ENCODE results near the gene CASP8AP2.
"Not testable (repeated sequence)": the region's sequence is repeated elsewhere in the genome, so short reads cannot be mapped to it uniquely, and the experiment has no call there.

The CASP8AP2 gene

DNA sequence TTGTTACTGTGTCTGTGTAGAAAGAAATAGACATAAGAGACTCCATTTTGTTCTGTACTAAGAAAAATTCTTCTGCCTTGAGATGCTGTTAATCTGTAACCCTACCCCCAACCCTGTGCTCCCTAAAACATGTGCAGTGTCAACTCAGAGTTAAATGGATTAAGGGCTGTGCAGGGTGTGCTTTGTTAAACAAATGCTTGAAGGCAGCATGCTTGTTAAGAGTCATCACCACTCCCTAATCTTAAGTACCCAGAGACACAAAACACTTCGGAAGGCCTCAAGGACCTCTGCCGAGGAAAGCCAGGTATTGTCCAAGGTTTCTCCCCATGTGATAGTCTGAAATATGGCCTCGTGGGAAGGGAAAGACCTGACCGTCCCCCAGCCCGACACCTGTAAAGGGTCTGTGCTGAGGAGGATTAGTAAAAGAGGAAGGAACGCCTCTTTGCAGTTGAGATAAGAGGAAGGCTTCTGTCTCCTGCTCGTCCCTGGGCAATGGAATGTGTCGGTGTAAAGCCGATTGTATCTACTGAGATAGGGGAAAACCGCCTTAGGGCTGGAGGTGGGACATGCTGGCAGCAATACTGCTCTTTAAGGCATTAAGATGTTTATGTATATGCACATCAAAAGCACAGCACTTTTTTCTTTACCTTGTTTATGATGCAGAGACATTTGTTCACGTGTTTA is 61.3 kb downstream of the CASP8AP2 start:
- DNase-seq: not testable (repeated sequence)

DNA sequence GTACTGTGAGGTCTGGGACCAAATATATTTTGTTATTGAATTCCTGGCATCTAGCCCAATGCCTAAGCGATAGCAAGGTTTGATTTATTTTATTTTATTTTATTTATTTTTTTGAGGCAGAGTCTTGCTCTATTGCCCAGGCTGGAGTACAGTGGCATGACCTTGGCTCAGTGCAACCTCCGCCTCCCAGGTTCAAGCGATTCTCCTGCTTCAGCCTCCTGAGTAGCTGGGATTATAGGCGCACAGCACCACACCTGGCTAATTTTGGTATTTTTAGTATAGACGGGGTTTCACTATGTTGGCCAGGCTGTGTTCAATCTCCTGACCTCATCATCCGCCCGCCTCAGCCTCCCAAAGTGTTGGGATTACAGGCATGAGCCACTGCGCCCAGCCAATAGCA is 62.9 kb downstream of the CASP8AP2 start:
- not testable (repeated sequence) for DNase-seq

DNA sequence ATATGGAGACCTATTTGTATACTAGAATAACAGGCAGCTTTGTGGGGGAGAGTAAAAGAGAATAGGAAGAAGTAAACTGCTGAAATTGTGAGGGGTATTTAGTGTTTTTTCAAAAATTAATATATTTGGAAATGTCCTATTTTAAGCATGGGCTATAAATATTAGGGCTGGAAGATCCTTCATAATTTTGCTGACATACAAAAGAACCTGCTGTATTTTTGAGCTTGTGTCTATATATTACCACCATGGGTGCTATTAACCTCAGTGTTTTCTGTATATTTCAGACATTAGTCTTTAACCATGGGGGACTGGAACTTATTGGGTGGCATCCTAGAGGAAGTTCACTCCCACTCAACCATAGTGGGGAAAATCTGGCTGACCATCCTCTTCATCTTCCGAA is 64.5 kb downstream of the CASP8AP2 start, which contains the start of gene GJA10:
Gene GJA10 (plus strand): TSS at position 301 of the 400 bp plus-strand sequence. CDS start 0 bp downstream, at position 301.
- no peak for DNase-seq

DNA sequence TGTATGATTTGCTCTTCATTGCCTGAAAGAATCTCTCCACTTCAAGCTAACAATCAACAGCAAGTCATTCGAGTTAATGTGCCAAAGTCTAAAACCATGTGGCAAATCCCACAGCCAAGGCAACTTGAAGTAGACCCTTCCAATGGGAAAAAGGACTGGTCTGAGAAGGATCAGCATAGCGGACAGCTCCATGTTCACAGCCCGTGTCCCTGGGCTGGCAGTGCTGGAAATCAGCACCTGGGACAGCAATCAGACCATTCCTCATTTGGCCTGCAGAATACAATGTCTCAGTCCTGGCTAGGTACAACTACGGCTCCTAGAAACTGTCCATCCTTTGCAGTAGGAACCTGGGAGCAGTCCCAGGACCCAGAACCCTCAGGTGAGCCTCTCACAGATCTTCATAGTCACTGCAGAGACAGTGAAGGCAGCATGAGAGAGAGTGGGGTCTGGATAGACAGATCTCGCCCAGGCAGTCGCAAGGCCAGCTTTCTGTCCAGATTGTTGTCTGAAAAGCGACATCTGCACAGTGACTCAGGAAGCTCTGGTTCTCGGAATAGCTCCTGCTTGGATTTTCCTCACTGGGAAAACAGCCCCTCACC is 65.7 kb downstream of the CASP8AP2 start:
- peak; percentile 17 for DNase-seq

DNA sequence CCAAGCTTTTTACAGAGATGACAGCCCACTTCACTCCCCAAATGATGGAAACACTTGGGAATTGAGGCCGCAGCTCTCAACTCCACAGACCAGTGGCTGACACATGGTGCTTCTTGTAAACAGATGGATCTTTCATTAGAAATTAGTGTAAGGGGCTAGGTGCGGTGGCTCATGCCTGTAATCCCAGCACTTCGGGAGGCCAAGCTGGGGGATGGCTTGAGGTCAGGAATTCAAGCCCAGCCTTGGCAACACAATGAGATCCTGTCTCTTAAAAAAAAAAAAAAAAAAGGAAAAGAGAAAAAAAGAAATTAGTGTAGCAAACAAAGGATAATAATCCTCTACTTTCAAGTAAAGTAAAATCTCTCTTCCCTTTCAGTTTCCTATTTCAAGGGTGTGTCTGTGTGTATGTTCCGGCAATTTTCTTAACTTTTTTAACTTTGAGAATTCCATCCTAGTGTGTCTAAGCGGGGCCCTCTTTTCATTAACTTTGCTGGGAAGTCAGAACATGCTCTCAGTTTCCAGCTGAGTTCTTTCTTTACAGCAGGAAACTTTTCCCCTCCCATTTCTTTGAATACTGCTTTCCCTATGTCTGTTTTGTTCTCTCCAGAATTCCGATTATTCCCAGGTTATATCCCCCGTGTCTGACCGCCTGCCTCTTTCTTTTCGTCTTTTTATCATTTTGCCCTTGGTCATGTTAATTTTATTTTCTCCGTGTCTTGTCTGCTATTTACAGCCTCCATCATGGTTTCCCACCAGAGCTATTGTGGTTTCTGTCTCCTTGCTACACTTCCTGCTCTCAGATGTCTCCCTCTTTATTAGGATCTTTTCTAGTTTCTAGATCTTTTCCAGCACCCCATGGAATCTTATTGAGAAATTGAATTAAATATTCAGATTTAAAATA is 80.6 kb downstream of the CASP8AP2 start:
- DNase-seq: not testable (repeated sequence)

DNA sequence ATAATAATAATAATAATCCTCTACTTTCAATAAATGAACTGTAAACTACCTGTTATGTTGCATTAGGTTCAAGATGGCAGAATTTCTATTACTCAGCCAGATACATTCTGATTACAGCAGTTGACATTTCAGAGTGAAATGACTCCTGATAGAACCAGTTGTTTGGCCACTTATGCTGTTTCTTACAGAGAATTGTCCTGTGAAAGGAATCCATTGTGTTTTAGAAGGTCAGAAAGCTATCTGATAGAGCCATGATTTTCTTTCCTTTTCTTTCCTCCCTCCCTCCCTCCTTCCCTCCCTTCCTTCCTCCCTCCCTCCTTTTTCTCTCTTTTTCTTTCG is 81.2 kb downstream of the CASP8AP2 start:
- no peak for DNase-seq

DNA sequence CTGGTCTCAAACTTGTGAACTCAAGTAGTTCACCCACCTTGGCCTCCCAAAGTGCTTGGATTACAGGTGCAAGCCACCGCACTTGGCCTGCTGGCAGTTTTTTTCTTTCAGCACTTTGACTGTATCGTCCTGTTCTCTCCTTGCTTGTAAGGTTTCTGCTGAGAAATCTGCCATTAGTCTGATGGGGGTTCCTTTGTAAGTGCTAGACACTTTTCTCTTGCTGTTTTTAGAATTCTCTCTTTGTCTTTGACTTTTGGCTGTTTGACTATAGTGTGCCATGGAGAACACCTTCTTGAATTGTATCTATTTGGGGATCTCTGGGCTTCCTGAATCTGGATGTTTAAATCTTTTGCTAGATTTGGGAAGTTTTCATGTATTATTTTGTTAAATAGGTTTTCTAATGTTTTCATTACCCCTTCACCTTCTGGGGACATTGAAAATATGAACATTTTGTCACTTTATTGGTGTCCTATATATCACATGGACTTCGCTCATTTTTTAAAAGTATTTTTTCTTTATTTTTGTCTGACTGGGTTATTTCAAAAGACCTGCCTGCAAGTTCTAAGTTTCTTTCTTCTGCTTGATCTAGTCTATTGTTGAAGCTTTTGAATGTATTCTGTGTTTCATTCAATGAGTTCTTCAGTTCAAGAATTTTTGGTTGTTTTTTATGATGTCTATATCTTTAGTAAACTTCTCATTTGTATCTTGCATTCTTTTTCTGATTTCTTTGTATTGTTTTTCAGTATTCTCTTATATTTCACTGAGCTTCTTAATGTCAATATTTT is 86.6 kb downstream of the CASP8AP2 start:
- no peak for DNase-seq

DNA sequence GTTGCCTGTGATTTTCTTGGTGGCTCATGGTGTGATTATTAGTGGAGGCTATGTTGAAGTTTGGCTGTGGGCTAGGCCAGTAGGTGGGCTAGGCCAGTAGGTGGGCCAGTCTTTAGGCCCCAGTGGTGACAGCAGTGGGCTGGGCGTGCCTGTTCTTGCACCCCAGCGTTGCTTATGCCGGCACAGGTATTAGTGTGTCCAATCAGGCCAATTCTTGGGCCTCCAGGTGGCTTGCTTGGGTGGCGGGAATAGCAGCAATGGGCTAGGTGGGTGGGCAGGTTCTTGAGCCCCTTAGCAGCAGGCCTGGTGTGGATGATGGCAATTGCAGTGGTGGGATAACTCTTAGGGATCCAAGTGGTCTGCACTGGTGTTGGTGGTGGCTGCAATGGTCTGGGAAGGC is 87.5 kb downstream of the CASP8AP2 start:
- DNase-seq: no peak

DNA sequence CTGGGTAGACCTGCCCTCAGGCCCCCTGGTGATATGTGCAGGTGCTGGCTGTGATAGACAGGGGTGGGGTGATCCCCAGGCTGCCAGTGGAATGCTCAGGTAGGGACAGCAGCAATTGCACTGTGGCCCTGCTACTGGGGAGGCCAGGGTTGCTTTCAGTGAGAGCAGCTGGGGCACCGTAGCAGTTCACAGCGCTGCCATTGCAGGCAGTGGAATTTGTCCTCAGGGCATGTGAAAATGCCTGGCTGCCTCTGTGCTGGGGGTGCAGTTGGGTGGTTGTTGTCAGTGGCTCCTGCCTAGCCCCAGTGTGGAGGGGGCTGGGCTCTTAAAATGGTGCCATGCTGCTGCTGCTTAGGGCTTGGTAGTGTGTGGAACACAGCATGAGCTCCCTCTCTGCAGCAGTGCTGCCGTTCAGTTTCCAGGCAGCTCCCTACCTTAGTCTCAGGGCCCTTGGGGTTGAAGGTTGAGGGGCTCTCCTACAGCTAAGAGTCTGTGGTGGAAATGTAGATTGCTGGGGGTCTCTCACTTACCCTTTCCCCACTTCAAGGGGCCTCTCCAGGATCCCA is 88.2 kb downstream of the CASP8AP2 start:
- no peak for DNase-seq
